ENCODE measurements around the gene CD3G.
A peak's percentile ranks its signal among the peaks of the same experiment; 100 is the strongest.
"Not testable (repeated sequence)": the region's sequence is repeated elsewhere in the genome, so short reads cannot be mapped to it uniquely, and the experiment has no call there.

The CD3G gene

DNA sequence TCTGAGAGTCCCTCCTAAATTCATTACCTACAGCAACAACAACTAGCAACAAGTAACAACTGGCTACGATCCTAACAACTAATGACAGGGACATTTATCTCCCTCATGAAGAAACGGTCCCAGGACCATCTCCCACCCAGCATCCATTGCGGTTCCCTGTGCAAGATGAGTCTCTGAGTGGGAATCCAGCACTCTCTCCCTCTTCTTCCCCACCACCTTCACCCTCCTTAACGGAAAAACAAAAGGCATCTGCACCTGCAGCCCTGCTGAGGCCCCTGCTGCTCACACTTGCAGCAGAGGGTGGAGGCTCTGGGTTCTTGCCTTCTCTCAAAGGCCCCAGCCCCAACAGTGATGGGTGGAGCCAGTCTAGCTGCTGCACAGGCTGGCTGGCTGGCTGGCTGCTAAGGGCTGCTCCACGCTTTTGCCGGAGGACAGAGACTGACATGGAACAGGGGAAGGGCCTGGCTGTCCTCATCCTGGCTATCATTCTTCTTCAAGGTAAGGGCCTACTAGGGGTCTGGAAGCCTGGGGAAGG, at the start of gene CD3G:
TSS of gene CD3G (plus strand) at position 364 of the 535 bp plus-strand sequence. CDS start at position 444, 80 bp downstream.
- DNase-seq (ENCODE audit: low spot score), result peak; percentile 81

DNA sequence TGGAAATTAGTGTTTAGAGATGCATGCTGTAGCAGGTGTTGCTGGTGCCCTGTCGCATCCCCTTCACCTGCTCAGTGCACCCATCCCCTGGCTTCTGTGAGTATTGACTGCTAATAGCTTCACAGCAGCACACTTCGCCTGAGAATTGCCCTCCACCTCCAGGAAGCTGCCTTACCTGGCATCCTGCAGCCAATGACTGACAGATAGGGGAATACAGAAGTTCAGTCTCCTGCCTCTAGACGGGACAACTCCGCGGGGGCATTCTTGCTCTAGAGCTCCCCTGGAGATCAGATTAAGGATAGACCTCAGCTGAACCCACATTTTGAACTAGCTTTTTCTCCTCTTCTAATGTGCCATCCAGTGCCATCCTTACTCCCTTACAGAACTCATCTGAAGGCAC, 48.9 kb upstream of the CD3G start:
- DNase-seq (ENCODE audit: low spot score), result no peak

DNA sequence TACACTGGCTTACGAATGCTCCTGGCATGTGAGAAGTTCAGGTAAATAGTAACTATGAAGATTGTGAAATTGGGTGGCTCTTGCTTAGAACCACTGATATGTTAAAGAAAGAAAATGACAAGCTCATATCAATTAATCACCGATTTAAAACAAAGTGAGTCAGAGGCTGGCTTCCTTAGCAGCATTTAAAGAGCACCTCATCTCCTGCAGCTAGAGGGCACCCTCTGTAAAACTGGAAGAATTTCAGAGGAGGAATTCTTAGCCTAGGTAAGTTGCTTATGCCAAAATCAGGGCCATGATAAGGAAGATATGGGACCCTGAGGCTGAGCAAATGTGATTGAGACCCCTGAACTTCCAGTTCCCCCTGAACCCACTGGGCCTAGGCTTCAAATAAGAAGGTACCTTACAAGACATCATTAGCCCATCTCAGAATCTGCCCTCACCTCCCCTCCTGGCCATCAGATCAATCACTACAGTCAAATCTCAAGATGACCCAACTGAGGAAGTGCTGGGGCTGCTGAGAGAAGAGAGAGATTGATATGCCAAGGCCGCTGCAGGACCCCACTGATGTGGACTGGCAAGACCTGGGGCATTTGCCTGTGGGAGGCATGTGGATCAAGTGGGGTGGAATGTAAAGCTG, 48.2 kb upstream of the CD3G start:
- DNase-seq (ENCODE audit: low spot score), result peak; percentile 54

GRCh38 chr11:118301600-118302195, 42.4 kb upstream of the CD3G start:
- no peak for DNase-seq (ENCODE audit: low spot score)

DNA sequence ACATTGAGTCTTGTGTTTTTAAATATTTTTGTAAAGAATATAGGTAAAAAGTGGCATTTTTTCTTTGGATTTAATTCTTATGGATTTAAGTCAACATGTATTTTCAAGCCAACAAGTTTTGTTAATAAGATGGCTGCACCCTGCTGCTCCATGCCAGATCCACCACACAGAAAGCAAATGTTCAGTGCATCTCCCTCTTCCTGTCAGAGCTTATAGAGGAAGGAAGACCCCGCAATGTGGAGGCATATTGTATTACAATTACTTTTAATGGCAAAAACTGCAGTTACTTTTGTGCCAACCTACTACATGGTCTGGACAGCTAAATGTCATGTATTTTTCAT, 39.9 kb upstream of the CD3G start:
- no peak for DNase-seq (ENCODE audit: low spot score)

DNA sequence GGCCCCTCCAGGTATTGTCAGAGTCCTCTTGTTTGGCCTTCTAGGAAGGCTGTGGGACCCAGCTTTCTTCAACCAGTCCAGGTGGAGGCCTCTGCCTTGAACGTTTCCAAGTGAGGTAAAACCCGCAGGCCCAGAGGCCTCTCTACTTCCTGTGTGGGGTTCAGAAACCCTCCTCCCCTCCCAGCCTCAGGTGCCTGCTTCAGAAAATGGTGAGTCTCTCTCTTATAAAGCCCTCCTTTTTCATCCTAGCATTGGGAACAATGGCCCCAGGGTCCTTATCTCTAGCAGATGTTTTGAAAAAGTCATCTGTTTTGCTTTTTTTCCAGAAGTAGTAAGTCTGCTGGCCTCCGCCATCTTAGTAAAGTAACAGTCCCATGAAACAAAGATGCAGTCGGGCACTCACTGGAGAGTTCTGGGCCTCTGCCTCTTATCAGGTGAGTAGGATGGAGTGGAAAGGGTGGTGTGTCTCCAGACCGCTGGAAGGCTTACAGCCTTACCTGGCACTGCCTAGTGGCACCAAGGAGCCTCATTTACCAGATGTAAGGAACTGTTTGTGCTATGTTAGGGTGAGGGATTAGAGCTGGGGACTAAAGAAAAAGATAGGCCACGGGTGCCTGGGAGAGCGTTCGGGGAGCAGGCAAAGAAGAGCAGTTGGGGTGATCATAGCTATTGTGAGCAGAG, 39.4 kb upstream of the CD3G start, which contains the start of gene CD3E:
TSS of gene CD3E (plus strand) at position 163 of the 681 bp plus-strand sequence. CDS start at position 386, 223 bp downstream.
- peak; percentile 79 for DNase-seq (ENCODE audit: low spot score)

GRCh38 chr11:118305726-118306125, 38.4 kb upstream of the CD3G start:
- DNase-seq (ENCODE audit: low spot score), result peak; percentile 56

GRCh38 chr11:118306556-118306955, 37.6 kb upstream of the CD3G start:
- DNase-seq (ENCODE audit: low spot score), result peak; percentile 54

GRCh38 chr11:118308995-118309528, 35.1 kb upstream of the CD3G start:
- not testable (repeated sequence) for DNase-seq (ENCODE audit: low spot score)

DNA sequence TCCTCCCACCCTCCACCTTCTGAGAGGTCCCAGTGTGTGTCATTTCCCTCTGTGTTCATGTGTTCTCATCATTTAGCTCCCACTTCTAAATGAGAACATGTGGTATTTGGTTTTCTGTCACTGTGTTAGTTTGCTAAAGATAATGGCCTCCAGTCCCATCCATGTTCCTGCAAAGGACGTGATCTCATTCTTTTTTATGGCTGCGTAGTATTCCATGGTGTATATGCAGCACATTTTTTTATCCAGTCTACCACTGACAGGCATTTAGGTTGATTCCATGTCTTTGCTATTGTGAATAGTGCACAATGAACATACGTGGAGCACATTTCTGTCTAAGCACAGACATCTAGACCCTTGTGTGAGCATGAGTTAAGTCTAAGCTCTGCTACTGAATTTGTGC, 33.9 kb upstream of the CD3G start:
- no peak for DNase-seq (ENCODE audit: low spot score)

GRCh38 chr11:118310781-118311485, 33.2 kb upstream of the CD3G start:
- DNase-seq (ENCODE audit: low spot score), result no peak

DNA sequence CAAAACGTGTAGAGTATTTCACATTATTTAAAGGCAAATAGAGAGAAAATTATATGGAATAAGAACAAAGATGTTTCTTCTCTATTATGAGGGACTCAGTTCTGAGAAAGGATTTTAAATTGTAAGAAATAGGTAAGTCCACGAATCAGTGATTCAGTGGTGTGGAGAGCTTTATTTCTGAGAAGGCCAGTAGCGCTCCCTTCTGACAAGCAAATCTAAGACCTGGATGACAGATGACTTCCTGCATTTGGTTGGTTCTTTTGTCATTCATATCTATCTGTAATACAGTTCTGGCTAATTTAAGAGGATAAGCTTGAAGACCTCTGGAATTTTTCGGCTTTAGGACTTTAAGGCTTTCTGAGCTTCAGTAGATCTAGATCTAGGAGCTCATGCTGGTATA, 32.6 kb upstream of the CD3G start:
- no peak for DNase-seq (ENCODE audit: low spot score)

GRCh38 chr11:118312328-118312727, 31.8 kb upstream of the CD3G start:
- no peak for DNase-seq (ENCODE audit: low spot score)

DNA sequence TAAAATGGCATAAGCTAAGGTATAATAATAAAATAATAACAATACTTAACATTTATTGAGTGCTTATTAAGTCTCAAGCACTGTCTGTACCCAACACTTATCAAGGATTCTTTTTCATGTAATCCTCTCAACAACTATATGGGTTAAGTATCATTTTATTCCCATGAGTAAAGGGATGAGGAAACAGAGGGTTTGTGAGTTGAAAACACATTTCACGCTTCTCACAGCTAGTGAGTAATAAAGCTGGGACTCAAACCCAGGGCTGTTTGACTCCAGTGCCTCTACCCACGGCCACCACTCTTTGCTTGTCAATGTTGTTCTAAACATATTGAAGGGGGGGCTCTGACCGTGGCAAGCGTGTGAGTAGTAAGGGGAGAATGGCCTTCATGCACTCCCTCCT, 30.9 kb upstream of the CD3G start:
- no peak for DNase-seq (ENCODE audit: low spot score)

DNA sequence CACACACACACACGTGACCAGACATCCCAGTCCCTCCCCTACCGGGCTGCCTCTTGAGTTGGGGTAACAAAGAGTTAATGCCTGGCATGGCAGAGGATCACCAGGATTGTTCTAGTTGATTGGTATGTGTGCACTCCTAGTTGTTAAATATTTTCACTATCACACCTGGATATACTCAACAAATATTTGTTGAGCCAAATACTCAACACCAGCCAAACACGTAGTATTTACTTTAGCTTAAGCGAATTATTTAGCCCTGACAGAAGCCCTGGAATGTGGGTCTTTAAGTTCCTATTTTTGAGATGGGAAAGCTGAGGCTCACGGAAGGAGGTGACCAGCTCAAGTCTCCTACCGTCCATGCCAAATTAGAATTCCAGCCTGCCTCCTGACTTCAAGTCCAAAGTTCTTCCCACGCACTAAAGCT, 29.1 kb upstream of the CD3G start:
- no peak for DNase-seq (ENCODE audit: low spot score)

GRCh38 chr11:118318124-118318523, 26.0 kb upstream of the CD3G start:
- DNase-seq (ENCODE audit: low spot score), result no peak

DNA sequence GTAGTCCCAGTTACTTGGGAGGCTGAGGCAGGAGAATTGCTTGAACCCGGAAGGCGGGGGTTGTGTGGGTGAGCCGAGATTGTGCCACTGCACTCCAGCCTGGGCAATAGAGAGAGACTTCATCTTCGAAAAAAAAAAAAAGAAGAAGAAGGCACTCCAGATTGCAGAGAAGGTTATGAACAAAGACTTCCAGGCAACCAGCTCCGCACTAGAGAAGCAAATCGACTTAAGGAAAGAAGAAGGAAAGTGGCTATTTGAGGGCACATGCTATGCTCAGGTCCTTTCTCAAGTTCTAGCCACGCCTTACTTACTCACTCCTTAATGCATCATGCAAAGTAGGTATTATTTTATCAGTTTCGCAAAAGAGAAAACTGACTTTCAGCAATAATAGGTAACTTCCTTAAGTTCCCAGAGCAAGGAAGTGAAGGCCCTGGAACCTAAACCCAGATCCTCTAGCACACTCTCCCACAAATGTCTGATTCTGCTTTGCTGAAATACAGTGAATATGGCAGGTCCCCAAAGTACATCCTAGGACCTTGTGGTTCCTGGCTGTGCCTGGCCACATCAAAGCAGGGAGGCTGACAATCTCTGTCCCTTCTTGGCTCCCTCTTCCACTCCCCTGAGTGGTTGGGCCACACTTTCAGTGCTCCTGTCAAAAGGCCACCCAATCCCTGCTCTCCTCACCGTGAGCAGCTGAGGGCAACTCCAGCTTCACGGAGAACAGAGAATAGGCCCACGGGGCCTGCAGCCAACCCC, 25.4 kb upstream of the CD3G start:
- no peak for DNase-seq (ENCODE audit: low spot score)

GRCh38 chr11:118319337-118319707, 24.8 kb upstream of the CD3G start:
- DNase-seq (ENCODE audit: low spot score), result no peak

- DNase-seq (ENCODE audit: low spot score), result no peak
Measured at GRCh38 chr11:118320515-118320914, 23.6 kb upstream of the CD3G start.

GRCh38 chr11:118321386-118322082, 22.6 kb upstream of the CD3G start:
- DNase-seq (ENCODE audit: low spot score), result no peak

DNA sequence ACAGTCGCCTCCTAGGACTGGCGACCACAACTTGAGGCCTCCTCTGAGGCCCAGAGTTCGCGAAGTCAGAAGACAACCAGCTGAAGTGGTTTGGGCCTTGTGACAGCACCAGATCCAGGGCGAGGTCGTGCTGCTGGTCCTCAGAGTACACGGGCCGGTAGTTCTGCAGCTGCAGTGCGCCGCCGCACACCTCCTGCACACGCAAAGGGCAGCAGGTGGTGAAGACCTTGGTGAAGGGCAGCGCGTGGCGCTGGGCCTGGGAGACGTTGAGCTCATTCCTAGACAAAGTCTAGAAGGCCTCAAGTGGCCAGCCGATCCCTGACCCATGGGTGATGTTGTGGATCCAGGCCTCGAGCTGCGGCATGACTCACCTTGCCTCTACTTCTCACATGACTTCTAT, 21.4 kb upstream of the CD3G start:
- no peak for DNase-seq (ENCODE audit: low spot score)

Data from activated CD4-positive, alpha-beta T cell treated with anti-CD3 and anti-CD28 coated beads, Interleukin-2, Interleukin-4, amounts not matched to agents 100 ng/mL and 50 ng/mL, durations not matched to agents 16 hours and 8 hours (primary cell).